ENCODE results near the gene CERCAM. TPM values are rescaled to one million over a fixed set of nuclear protein-coding genes. Genes with fewer than 3 reads are reported as not detected.

Gene CERCAM
- polyA plus RNA-seq, 3 donors: 1.5 to 2.5 (median 1.8) TPM

DNA sequence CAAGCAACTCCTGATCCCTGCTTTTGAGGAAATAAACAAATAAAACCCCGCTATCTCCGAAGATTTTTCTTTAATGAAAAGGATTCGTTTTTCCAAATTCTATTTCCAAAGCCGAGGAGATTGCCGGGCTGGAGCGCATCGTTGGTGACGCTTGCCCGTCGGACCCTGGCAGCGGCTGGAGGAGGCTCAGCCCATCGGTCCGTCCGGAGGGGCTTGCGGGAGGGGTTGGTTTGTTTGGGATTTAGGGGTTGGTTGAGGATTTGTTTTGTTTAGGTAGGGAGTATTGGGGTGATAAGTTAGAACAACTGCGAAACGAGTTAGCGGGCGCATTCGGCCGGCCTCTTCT is 28.7 kb upstream of the CERCAM start:
- Mint-ChIP-seq H3K36me3 (peaks cover 36 to 56% of the 10 kb centered on the region in 2 donors), H3K9me3 (peaks cover 0 to 9% (median 6%) of the 10 kb centered on the region in 7 donors), H3K4me3 (no peak overlapping the region), H3K27ac (no peak overlapping the region), H3K4me1 (peaks cover 5% of the 10 kb centered on the region), H3K27me3 (ENCODE audit: low read depth in 3 of 3) (peaks cover 4 to 9% (median 6%) of the 10 kb centered on the region in 3 donors)
- H3K9me3 ChIP-seq (replicated peaks in 1 of 2; ENCODE audit: control insufficient read depth in 1 of 2, insufficient read depth in 1 of 2, low read length in 2 of 2): no peaks in the 10 kb centered on the region
- TF ChIP-seq, protein P1, sequence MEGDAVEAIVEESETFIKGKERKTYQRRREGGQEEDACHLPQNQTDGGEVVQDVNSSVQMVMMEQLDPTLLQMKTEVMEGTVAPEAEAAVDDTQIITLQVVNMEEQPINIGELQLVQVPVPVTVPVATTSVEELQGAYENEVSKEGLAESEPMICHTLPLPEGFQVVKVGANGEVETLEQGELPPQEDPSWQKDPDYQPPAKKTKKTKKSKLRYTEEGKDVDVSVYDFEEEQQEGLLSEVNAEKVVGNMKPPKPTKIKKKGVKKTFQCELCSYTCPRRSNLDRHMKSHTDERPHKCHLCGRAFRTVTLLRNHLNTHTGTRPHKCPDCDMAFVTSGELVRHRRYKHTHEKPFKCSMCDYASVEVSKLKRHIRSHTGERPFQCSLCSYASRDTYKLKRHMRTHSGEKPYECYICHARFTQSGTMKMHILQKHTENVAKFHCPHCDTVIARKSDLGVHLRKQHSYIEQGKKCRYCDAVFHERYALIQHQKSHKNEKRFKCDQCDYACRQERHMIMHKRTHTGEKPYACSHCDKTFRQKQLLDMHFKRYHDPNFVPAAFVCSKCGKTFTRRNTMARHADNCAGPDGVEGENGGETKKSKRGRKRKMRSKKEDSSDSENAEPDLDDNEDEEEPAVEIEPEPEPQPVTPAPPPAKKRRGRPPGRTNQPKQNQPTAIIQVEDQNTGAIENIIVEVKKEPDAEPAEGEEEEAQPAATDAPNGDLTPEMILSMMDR (IDR thresholded peaks at IDR 0.05): no peak
- intact Hi-C loops (cut with micrococcal nuclease): no loop called here
- DNase-seq: no peak
- peaks cover 3% of the 10 kb centered on the region in 2 donors for H3K4me1 ChIP-seq (ENCODE audit: control insufficient read depth in 1 of 2, insufficient read depth in 2 of 2, low read length in 2 of 2)
- no peak overlapping the region for H2AFZ ChIP-seq (ENCODE audit: insufficient read depth, low read depth, low read length, poor library complexity, severe bottlenecking)
- peaks cover 49 to 59% of the 10 kb centered on the region in 2 donors for H3K36me3 ChIP-seq (replicated peaks in 1 of 2; ENCODE audit: control insufficient read depth in 1 of 2, insufficient read depth in 2 of 2, low read length in 2 of 2)
- 96% methylated on average over 16 of the region's 21 CpGs for WGBS (ENCODE audit: insufficient coverage)
- no peak overlapping the region for H3K27ac ChIP-seq (ENCODE audit: low read depth in 1 of 2, low read length in 2 of 2)
- no peaks in the 10 kb centered on the region for H3K79me2 ChIP-seq (ENCODE audit: insufficient read depth, low read length)
- H3K4me3 ChIP-seq (replicated peaks in 1 of 3; ENCODE audit: low read depth in 2 of 3, low read length in 3 of 3): no peak overlapping the region
- no peak overlapping the region for H3K9ac ChIP-seq (ENCODE audit: insufficient read depth, low read length, poor library complexity, severe bottlenecking)
- H3K4me2 ChIP-seq (replicated peaks; ENCODE audit: extremely low read depth, low read length, poor library complexity, severe bottlenecking): no peak overlapping the region
- H4K20me1 ChIP-seq (ENCODE audit: insufficient read depth, low read length): no peaks in the 10 kb centered on the region
- H3K27me3 ChIP-seq (ENCODE audit: control insufficient read depth in 2 of 2, insufficient read depth in 2 of 2, low read length in 2 of 2): no peaks in the 10 kb centered on the region

DNA sequence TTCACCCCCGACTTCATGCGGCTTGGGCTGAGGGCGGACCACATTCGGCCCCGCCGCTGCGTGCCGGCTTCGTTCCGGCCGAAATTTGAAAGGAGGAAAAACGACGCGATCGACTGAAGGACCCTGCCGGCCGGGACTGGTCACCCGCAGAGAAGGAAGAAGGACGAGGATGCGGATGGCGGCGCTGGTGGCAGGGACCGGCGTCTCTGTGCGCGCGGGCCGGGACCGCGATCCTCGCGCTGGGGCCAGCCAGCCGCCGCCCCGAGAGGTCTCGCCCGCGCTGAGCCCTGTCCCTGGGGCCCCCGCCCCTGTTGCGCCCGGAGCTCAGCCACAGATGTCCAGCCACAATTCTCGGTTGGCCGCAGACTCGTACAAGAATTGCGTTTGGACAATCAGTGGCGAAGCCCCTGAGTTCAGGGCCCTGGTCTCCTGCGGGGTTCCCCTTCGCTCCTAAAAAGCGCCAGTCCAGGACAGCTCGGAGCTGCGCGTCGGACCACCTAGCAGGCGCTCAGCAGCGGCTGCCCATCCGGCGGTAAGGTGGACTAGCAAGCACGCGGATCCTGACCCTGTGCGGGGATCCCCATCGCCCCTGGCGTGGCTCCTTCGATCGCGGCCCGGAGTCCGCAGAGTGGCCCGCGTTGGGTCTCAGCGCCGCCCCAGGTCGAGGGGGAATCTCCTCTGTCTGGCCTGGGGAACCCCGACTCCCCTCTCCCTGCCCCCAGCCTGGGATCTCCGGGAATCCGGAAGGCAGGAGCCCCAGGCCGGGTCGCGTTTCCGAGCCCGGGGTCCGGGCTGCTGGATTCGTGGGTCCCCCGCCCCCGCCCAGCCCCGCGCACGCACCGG is 28.1 kb upstream of the CERCAM start:
- Histone ChIP-seq H3K4me2 (replicated peaks; ENCODE audit: extremely low read depth, low read length, poor library complexity, severe bottlenecking) (no peak overlapping the region), H4K20me1 (ENCODE audit: insufficient read depth, low read length) (no peaks in the 10 kb centered on the region), H3K9me3 (replicated peaks in 1 of 2; ENCODE audit: control insufficient read depth in 1 of 2, insufficient read depth in 1 of 2, low read length in 2 of 2) (no peaks in the 10 kb centered on the region), H3K27ac (ENCODE audit: low read depth in 1 of 2, low read length in 2 of 2) (no peak overlapping the region), H3K27me3 (ENCODE audit: control insufficient read depth in 2 of 2, insufficient read depth in 2 of 2, low read length in 2 of 2) (no peaks in the 10 kb centered on the region), H3K36me3 (replicated peaks in 1 of 2; ENCODE audit: control insufficient read depth in 1 of 2, insufficient read depth in 2 of 2, low read length in 2 of 2) (peaks cover 43 to 53% of the 10 kb centered on the region in 2 donors), H3K4me3 (replicated peaks in 1 of 3; ENCODE audit: low read depth in 2 of 3, low read length in 3 of 3) (no peak overlapping the region), H3K79me2 (ENCODE audit: insufficient read depth, low read length) (no peaks in the 10 kb centered on the region), H3K4me1 (ENCODE audit: control insufficient read depth in 1 of 2, insufficient read depth in 2 of 2, low read length in 2 of 2) (peaks cover 9% of the 10 kb centered on the region in 2 donors), H3K9ac (ENCODE audit: insufficient read depth, low read length, poor library complexity, severe bottlenecking) (no peak overlapping the region), H2AFZ (ENCODE audit: insufficient read depth, low read depth, low read length, poor library complexity, severe bottlenecking) (no peak overlapping the region)
- Mint-ChIP-seq H3K4me3 (no peak overlapping the region), H3K27me3 (ENCODE audit: low read depth in 3 of 3) (peaks cover 7 to 14% (median 12%) of the 10 kb centered on the region in 3 donors), H3K36me3 (peaks cover 34 to 51% of the 10 kb centered on the region in 2 donors), H3K9me3 (peaks cover 0 to 9% (median 6%) of the 10 kb centered on the region in 7 donors), H3K4me1 (peaks cover 11% of the 10 kb centered on the region), H3K27ac (no peak overlapping the region)
- intact Hi-C loops (cut with micrococcal nuclease): no loop called here
- 95% methylated on average over 85 of the region's 88 CpGs for WGBS (ENCODE audit: insufficient coverage)
- no peak for DNase-seq
- TF ChIP-seq, protein P1 (IDR thresholded peaks at IDR 0.05): no peak
